ENCODE data around the gene NOL8.

NOL8 gene

DNA sequence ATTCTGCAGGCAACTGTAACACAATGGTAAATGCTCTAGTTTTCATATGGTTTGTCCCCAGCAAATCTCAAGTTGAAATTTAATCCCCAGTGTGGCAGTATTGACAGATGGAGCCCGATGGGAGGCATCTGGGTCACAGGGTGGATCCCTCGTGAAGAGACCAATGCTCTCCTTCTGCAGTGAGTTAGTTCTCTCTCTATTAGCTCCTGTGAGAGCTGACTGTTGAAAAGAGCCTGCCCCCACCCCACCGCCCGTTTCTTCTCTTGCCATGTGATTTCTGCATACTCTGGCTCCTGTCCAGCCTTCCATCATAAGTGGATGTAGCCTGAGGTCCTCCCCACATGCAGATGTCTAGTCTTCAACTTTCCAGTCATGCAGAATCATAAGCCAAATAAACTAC is 58.7 kb downstream of the NOL8 start:
- no peak for DNase-seq (ENCODE audit: low spot score)

GRCh38 chr9:92265154-92265553 is 60.0 kb downstream of the NOL8 start:
- no peak for DNase-seq (ENCODE audit: low spot score)

- DNase-seq (ENCODE audit: low spot score), result no peak
Measured at GRCh38 chr9:92263131-92263530, 62.0 kb downstream of the NOL8 start.

DNA sequence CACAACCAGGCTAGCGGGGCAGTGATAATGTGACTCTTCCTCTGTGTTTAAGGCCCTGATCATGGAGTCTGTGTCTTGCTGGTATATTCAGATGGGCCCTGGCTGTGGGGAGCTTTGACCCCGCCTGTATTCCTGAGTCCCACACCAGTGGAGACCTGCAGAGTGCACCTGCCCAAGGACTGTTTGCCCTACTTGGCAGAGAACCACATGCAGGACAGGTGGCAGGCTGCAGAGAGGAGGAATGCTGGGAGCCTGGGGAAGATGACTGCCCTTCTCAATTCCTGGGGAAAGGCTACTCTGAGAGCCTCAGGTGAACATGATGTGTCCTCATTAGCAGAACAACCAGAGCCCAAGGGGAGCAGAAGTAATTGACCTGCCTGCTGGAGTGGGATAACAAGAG is 67.8 kb downstream of the NOL8 start:
- no peak for DNase-seq (ENCODE audit: low spot score)

GRCh38 chr9:92254381-92255337 is 70.5 kb downstream of the NOL8 start:
- no peak for DNase-seq (ENCODE audit: low spot score)

DNA sequence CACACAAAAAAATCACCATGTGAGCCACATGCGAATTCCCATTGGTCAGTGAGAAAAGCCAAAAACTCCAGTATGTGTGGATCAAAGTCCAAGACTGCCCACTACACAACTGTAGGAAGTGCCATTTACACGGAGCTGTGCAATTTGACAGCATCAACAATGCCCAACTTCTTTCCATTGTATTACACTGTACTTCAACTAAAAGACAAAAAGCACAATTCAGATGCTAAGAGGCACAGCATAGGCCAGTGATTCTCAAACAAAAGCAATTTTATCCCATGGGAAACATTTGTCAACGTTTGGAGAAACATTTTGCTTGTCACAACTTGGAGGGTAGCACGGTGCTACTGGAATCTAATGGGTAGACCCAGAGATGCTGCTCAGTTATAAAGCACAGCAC is 71.5 kb downstream of the NOL8 start:
- no peak for DNase-seq (ENCODE audit: low spot score)

- DNase-seq (ENCODE audit: low spot score), result no peak
Measured at GRCh38 chr9:92247981-92248380, 77.2 kb downstream of the NOL8 start.
